Ishikawa (cell line): ENCODE data around the gene PPP1R13L.

Experiments
- CREB1 ChIP-seq: IDR thresholded peaks from 2 replicates; pipeline ENCODE4 v1.6.1; 2012; ENCODE audit warnings: low read depth
- TCF12 ChIP-seq: IDR thresholded peaks from 2 replicates; pipeline ENCODE4 v1.6.1; 2012; ENCODE audit warnings: low read depth
- ZBTB7A ChIP-seq: IDR thresholded peaks from 2 replicates; pipeline ENCODE4 v1.6.1; 2012; ENCODE audit warnings: low read depth

DNA sequence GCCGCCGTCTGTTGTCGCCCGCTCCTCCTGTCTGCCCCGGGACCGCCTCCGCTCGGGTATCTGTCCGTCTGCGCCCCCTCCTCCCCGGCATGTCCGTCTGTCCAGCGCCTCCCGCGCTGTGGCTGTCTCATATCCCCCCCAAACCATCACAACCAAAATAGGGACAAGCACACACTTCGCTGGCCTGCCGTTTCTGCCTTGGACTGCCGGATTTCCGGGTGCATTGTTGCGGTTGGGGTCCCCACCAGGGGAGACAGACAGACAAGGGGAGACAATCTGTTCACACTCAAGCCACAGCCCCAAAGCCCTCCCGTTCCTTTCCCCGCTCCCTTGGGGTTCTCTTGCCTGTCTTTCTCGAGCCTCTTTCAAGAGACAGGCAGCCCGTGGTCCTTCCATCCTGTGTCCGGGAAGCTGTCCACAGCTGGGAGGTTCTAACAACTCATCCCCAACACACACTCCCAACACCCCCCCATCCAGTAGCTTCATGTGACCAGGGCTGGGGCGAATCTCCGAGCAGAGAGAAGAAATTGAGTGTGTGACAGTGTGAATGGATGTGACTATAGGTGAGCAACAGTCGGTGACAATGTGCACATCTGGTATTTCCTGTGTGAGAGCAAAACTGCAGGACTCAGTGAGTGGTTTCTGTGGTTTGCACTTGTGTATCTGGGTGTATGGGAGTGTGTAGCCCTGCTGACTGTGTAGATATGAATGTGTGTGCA lies 46.4 kb upstream of the PPP1R13L start:
- no peak for TF ChIP-seq TCF12
- peak; percentile 75; the same call in 1 of the 2 replicates for TF ChIP-seq ZBTB7A
- TF ChIP-seq CREB1 = no peak
